ENCODE measurements around the gene DLL4. TPM values are rescaled to one million over a fixed set of nuclear protein-coding genes. Genes with fewer than 3 reads are reported as not detected.

DLL4 gene
- total RNA-seq, 3 donors from 2014 or later, result 3.5 to 10.5 (median 5.0) TPM

DNA sequence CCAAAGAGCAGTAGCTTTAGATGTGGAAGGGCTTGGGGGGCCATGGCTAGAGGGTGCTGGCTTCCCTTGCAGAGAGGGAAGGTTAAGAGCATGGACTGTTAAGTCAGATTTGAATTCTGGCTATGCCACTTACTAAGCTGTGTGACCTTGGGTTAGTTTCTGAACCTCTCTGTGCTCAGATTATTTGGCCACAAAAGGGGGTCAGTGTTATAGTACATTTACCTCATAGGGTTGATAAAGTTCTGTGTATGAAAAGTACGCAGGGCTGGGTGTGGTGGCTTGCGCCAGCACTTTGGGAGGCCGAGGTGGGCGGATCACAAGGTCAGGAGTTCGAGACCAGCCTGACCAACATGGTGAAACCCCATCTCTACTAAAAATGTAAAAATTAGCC, 28.1 kb upstream of the DLL4 start:
- intact Hi-C loops (cut with DNase I; ENCODE audit: low total_unique reads), result loop anchor here (10.0 kb wide), 1 partner anchor 206 kb away; the partner anchor contains the start of gene RAD51
- H3K27me3 ChIP-seq, result no peaks in the 10 kb centered on the region
- no peak overlapping the region for H3K27ac ChIP-seq
- H3K36me3 ChIP-seq, result peaks cover 6% of the 10 kb centered on the region
- peaks cover 0 to 3% of the 10 kb centered on the region in 2 donors for H3K4me1 ChIP-seq
- H3K4me3 ChIP-seq, result no peak overlapping the region
- no peak for DNase-seq (ENCODE audit: low spot score in 2 of 2)
- TF ChIP-seq, protein P1, sequence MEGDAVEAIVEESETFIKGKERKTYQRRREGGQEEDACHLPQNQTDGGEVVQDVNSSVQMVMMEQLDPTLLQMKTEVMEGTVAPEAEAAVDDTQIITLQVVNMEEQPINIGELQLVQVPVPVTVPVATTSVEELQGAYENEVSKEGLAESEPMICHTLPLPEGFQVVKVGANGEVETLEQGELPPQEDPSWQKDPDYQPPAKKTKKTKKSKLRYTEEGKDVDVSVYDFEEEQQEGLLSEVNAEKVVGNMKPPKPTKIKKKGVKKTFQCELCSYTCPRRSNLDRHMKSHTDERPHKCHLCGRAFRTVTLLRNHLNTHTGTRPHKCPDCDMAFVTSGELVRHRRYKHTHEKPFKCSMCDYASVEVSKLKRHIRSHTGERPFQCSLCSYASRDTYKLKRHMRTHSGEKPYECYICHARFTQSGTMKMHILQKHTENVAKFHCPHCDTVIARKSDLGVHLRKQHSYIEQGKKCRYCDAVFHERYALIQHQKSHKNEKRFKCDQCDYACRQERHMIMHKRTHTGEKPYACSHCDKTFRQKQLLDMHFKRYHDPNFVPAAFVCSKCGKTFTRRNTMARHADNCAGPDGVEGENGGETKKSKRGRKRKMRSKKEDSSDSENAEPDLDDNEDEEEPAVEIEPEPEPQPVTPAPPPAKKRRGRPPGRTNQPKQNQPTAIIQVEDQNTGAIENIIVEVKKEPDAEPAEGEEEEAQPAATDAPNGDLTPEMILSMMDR (IDR thresholded peaks at IDR 0.05), result no peak
- no peak for TF ChIP-seq POLR2AphosphoS5 (IDR thresholded peaks at IDR 0.05)
- no peak for TF ChIP-seq POLR2A (IDR thresholded peaks at IDR 0.05)
- H3K9me3 ChIP-seq, result no peaks in the 10 kb centered on the region

GRCh38 chr15:40902605-40903561, 26.3 kb upstream of the DLL4 start:
- Histone ChIP-seq H3K27me3 (no peaks in the 10 kb centered on the region), H3K4me3 (no peak overlapping the region), H3K4me1 (peaks cover 6 to 18% of the 10 kb centered on the region in 2 donors), H3K9me3 (no peaks in the 10 kb centered on the region), H3K36me3 (peaks cover 6% of the 10 kb centered on the region), H3K27ac (peak overlapping the region; percentile 51 to 57)
- peak in 1 of 2 donors; percentile 70 for DNase-seq (ENCODE audit: low spot score in 2 of 2)
- TF ChIP-seq POLR2AphosphoS5 (IDR thresholded peaks at IDR 0.05) (peak in 2 of 3 donors; percentile 54 to 62), POLR2A (IDR thresholded peaks at IDR 0.05) (no peak)
- intact Hi-C loops (cut with DNase I; ENCODE audit: low total_unique reads), result loop anchor here (10.0 kb wide), 1 partner anchor 208 kb away; the partner anchor contains the start of gene RAD51

- H3K4me1 ChIP-seq, result peaks cover 6 to 19% of the 10 kb centered on the region in 2 donors
- H3K27ac ChIP-seq, result peak overlapping the region; percentile 36 to 51
- H3K36me3 ChIP-seq, result no peaks in the 10 kb centered on the region
- H3K9me3 ChIP-seq, result no peaks in the 10 kb centered on the region
- H3K4me3 ChIP-seq, result no peak overlapping the region
- TF ChIP-seq POLR2AphosphoS5 (IDR thresholded peaks at IDR 0.05) (no peak), POLR2A (IDR thresholded peaks at IDR 0.05) (no peak)
- TF ChIP-seq, protein P1 (IDR thresholded peaks at IDR 0.05), result no peak
- intact Hi-C loops (cut with DNase I; ENCODE audit: low total_unique reads), result loop anchor here (5.0 to 10.0 kb wide), 2 partner anchors 113 to 210 kb away; partner anchors contain the start of gene RAD51
- DNase-seq (ENCODE audit: low spot score in 2 of 2), result no peak
- no peaks in the 10 kb centered on the region for H3K27me3 ChIP-seq
These were observed 24.5 kb upstream of the DLL4 start for GRCh38 chr15:40904552-40905201.

DNA sequence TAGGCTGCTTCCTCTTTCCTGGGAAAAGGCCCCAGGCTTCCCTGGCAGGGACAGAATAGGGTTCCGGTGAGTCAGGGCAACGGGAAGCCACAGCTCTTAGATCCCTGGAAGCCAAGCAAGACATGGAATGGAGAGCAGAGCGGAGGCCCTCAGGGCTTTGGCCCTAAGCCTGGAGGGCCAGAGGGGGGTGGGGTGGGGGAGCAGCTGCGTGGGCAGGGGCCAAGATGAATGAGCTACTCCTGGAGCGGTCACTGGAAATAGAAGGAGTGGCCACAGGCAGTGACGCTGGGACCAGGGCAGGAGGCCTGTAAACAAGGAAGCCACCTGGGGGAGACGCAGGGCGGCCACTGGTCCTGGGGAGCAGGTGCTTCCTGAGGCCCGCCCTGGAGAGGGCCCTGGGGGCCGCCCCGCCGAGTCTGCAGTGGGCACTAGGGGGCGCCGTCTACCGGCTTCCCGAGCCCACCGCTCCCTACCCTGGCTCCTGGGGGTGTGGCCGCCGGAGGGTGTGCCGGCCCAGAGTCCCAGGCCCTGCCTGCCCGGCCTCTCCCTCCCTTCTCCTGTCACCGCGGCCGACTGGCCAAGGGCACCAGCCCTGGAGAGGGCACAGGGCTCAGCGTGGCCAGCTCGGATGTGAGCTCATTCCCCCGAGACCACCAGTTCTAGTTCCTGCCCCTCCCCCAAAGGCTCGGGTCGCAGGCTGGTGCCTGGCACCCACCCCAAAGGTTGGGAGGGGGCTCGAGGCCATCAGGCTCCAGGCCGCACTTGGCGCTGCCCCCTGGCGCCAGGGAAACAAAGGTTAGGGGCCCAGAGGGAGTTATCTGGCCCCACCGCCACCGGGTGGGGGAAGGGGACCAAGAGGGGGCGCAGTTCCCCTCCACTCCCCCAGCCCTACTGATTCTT, 22.8 kb upstream of the DLL4 start:
- peak; percentile 88 for DNase-seq (ENCODE audit: low spot score in 2 of 2)
- H3K27me3 ChIP-seq, result no peaks in the 10 kb centered on the region
- intact Hi-C loops (cut with DNase I; ENCODE audit: low total_unique reads), result loop anchor here (1.0 to 10.0 kb wide), 3 partner anchors 28 to 212 kb away; partner anchors contain the start of gene RAD51
- H3K9me3 ChIP-seq, result no peaks in the 10 kb centered on the region
- peaks cover 6 to 24% of the 10 kb centered on the region in 2 donors for H3K4me1 ChIP-seq
- no peaks in the 10 kb centered on the region for H3K36me3 ChIP-seq
- peak overlapping the region; percentile 44 to 68 (median 51) for H3K4me3 ChIP-seq
- H3K27ac ChIP-seq, result peak overlapping the region; percentile 97 to 98
- TF ChIP-seq POLR2A (IDR thresholded peaks at IDR 0.05) (no peak), POLR2AphosphoS5 (IDR thresholded peaks at IDR 0.05) (peak; percentile 23 to 59 (median 56))
- TF ChIP-seq, protein P1 (IDR thresholded peaks at IDR 0.05), result peak; percentile 54 to 85 (median 84)

Measured in breast epithelium (tissue), 4 donors.